ENCODE measurements around the gene LRP11.

The LRP11 gene

DNA sequence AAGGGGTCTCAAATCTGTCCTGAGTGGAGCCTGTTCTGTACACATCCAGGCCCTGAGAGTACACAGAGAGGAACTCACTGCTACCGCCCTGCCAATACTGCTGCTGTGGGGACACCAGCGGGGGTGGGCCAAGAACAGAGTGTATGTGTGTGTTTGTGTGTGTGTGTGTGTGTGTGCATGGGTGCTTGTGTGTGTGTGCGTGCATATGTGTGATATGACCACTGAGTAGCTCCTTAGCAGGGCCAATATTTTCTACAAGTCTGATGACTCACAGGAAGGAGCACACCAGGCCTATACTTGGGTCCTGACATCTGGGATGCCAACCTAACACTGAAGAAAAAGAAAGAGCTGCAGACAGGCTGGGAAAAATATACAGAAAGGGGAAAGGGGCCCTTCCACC lies 32.3 kb upstream of the LRP11 start:
- no peak for TF ChIP-seq RAD21 (IDR thresholded peaks at IDR 0.05; ENCODE audit: low read depth)
- no peak for TF ChIP-seq EP300 (IDR thresholded peaks at IDR 0.05; ENCODE audit: borderline replicate concordance)
- TF ChIP-seq, protein P1, sequence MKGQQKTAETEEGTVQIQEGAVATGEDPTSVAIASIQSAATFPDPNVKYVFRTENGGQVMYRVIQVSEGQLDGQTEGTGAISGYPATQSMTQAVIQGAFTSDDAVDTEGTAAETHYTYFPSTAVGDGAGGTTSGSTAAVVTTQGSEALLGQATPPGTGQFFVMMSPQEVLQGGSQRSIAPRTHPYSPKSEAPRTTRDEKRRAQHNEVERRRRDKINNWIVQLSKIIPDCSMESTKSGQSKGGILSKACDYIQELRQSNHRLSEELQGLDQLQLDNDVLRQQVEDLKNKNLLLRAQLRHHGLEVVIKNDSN (IDR thresholded peaks at IDR 0.05) = no peak

DNA sequence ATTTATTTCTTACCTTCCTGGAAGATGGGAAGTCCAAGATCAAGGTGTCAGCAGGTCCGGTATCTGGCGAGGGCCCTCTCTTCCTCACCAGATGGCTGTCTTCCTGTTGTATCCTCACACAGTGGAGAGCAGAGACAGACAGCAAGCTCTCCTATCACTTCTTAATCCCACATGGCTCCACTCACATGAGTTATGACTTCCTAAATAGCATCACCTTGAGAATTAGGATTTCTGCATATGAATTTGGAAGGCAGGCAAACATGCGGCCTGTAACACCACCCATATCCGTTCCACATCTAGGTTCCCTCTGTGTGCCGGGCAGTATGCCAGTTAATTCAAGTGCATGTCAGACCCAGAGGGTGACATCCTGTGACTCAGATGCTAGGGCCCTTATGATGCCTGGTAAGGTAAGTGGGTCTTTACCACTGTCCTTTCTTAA lies 31.7 kb upstream of the LRP11 start:
- TF ChIP-seq NFIC (IDR thresholded peaks at IDR 0.05) = peak; percentile 59
- TF ChIP-seq CREB1 (IDR thresholded peaks at IDR 0.05; ENCODE audit: low read depth) = no peak

DNA sequence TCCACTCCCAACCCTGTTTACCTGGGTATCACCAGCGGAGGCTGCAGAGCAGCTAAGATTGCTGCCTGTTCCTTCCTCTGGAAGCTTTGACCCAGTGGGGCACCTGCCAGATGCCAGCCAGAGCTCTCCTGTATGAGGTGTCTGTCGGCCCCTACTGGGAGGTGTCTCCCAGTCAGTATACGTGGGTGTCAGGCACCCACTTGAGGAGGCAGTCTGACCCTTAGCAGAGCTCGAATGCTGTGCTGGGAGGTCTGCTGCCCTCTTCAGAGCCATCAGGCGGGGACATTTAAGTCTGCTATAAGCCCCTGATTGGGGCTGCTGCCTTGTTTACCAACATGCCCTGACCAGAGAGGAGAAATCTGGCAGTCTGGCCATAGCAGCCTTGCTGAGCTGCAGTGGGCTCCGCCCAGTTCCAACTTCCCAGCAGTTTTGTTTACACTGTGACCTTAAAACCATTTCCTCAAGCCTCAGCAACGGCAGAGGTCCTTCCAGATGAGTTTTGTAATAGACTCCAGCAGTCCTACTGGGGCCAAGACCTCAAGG lies 31.0 kb upstream of the LRP11 start:
- TF ChIP-seq RAD21 (IDR thresholded peaks at IDR 0.05; ENCODE audit: low read depth) (no peak), ZBTB7A (IDR thresholded peaks at IDR 0.05; ENCODE audit: low read depth) (no peak), NFIC (IDR thresholded peaks at IDR 0.05) (no peak), YY1 (IDR thresholded peaks at IDR 0.05; ENCODE audit: low read depth) (no peak), CEBPB (IDR thresholded peaks at IDR 0.05) (no peak), CREB1 (IDR thresholded peaks at IDR 0.05; ENCODE audit: low read depth) (no peak), EP300 (IDR thresholded peaks at IDR 0.05; ENCODE audit: borderline replicate concordance) (no peak), EGR1 (IDR thresholded peaks at IDR 0.05) (no peak), FOXM1 (IDR thresholded peaks at IDR 0.05; ENCODE audit: borderline replicate concordance, low read depth) (no peak), TCF12 (IDR thresholded peaks at IDR 0.05; ENCODE audit: low read depth) (no peak), TEAD4 (IDR thresholded peaks at IDR 0.05) (no peak)
- TF ChIP-seq, protein P2, sequence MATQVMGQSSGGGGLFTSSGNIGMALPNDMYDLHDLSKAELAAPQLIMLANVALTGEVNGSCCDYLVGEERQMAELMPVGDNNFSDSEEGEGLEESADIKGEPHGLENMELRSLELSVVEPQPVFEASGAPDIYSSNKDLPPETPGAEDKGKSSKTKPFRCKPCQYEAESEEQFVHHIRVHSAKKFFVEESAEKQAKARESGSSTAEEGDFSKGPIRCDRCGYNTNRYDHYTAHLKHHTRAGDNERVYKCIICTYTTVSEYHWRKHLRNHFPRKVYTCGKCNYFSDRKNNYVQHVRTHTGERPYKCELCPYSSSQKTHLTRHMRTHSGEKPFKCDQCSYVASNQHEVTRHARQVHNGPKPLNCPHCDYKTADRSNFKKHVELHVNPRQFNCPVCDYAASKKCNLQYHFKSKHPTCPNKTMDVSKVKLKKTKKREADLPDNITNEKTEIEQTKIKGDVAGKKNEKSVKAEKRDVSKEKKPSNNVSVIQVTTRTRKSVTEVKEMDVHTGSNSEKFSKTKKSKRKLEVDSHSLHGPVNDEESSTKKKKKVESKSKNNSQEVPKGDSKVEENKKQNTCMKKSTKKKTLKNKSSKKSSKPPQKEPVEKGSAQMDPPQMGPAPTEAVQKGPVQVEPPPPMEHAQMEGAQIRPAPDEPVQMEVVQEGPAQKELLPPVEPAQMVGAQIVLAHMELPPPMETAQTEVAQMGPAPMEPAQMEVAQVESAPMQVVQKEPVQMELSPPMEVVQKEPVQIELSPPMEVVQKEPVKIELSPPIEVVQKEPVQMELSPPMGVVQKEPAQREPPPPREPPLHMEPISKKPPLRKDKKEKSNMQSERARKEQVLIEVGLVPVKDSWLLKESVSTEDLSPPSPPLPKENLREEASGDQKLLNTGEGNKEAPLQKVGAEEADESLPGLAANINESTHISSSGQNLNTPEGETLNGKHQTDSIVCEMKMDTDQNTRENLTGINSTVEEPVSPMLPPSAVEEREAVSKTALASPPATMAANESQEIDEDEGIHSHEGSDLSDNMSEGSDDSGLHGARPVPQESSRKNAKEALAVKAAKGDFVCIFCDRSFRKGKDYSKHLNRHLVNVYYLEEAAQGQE (IDR thresholded peaks at IDR 0.05; ENCODE audit: low read depth) = no peak
- TF ChIP-seq, protein P1 (IDR thresholded peaks at IDR 0.05) = no peak
- TF ChIP-seq, protein P3, sequence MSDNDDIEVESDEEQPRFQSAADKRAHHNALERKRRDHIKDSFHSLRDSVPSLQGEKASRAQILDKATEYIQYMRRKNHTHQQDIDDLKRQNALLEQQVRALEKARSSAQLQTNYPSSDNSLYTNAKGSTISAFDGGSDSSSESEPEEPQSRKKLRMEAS (IDR thresholded peaks at IDR 0.05) = no peak

DNA sequence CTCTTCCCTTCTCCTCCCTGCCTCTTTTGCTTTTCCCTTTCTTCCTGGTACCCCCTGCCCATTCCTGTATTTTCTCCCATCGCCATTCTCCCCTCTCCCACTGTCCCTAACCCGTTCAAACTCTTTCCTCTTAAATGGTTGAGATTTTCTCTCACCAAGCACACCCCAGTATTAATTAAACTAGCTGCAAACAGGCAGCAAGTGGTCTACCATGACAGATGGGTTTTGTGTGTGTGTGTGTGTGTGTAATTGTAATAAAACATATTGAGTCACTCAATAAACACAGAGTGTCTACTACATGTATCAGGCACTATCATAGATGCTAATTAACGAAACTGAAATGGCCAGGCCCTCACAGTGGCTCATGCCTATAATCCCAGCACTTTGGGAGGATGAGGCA lies 27.1 kb upstream of the LRP11 start:
- TF ChIP-seq TEAD4 (IDR thresholded peaks at IDR 0.05) (no peak), EP300 (IDR thresholded peaks at IDR 0.05; ENCODE audit: borderline replicate concordance) (no peak), CREB1 (IDR thresholded peaks at IDR 0.05; ENCODE audit: low read depth) (no peak), ZBTB7A (IDR thresholded peaks at IDR 0.05; ENCODE audit: low read depth) (no peak), EGR1 (IDR thresholded peaks at IDR 0.05) (no peak), YY1 (IDR thresholded peaks at IDR 0.05; ENCODE audit: low read depth) (no peak), NFIC (IDR thresholded peaks at IDR 0.05) (no peak), TCF12 (IDR thresholded peaks at IDR 0.05; ENCODE audit: low read depth) (no peak)
- TF ChIP-seq, protein P1 (IDR thresholded peaks at IDR 0.05) = no peak
- TF ChIP-seq, protein P3 (IDR thresholded peaks at IDR 0.05) = no peak
- TF ChIP-seq, protein P2 (IDR thresholded peaks at IDR 0.05; ENCODE audit: low read depth) = no peak

DNA sequence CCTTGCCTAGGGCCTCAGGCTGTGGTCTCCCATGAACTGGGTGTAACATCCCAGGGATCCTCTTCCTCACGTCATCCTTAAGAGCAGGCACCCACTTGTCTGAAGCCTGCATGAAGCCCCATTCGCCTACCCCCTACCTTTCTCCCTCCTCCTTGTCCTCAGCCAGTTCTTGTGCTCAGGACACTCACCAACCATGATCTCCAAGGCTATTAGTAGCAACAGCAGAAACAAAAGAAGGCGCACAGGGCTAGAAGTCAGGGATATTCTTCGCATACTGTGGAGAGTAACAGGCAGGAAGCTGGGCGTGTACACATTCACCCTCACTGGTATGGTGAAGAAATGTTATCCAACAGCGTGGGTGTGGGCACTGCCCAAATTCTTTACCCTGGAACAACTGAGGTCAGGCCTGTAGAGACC lies 26.5 kb upstream of the LRP11 start:
- TF ChIP-seq TCF12 (IDR thresholded peaks at IDR 0.05; ENCODE audit: low read depth) = no peak
- TF ChIP-seq EGR1 (IDR thresholded peaks at IDR 0.05) = peak; percentile 78

DNA sequence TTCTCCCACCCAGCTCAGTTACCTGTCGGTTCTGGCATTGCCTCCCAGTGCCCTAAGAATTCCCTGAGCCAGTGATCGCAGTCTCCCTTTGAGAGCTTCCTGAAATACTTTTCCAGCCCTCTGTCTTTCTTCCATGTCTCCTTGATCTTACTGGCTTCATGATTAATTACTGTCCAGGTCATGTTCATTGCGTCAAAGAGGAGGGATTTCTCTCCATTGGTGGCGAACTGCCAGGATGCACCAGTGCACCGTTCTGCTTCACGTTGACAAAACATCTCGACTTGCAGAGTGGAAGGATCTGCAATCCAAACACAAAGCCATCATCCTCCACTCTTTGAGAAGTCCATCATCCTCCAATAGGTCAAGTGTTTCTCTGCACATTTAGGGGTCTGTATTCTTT lies 25.2 kb upstream of the LRP11 start:
- TF ChIP-seq, protein P3 (IDR thresholded peaks at IDR 0.05) = no peak
- TF ChIP-seq TAF1 (IDR thresholded peaks at IDR 0.05; ENCODE audit: low read depth) (no peak), CEBPB (IDR thresholded peaks at IDR 0.05) (no peak), TCF12 (IDR thresholded peaks at IDR 0.05; ENCODE audit: low read depth) (no peak), NFIC (IDR thresholded peaks at IDR 0.05) (no peak), ZBTB7A (IDR thresholded peaks at IDR 0.05; ENCODE audit: low read depth) (no peak), CREB1 (IDR thresholded peaks at IDR 0.05; ENCODE audit: low read depth) (no peak), TEAD4 (IDR thresholded peaks at IDR 0.05) (no peak), RAD21 (IDR thresholded peaks at IDR 0.05; ENCODE audit: low read depth) (no peak), EGR1 (IDR thresholded peaks at IDR 0.05) (no peak), FOXM1 (IDR thresholded peaks at IDR 0.05; ENCODE audit: borderline replicate concordance, low read depth) (no peak), YY1 (IDR thresholded peaks at IDR 0.05; ENCODE audit: low read depth) (no peak), EP300 (IDR thresholded peaks at IDR 0.05; ENCODE audit: borderline replicate concordance) (no peak)
- TF ChIP-seq, protein P1 (IDR thresholded peaks at IDR 0.05) = no peak
- TF ChIP-seq, protein P2 (IDR thresholded peaks at IDR 0.05; ENCODE audit: low read depth) = no peak

Data from Ishikawa (cell line).